BLaER1 treated with 17β-estradiol and CSF1 and Interleukin-3, amounts not matched to agents 10 nM and 100 nM (cell line): ENCODE data around the gene VPS35L.

Experiments used
- H3K27ac ChIP-seq, 11 experiments: shearing (Covaris generic); formaldehyde crosslinking; 2 replicates each; pipeline ENCODE4 v1.8.1; 2022
- H3K27me3 ChIP-seq, 11 experiments: shearing (Covaris generic); formaldehyde crosslinking; 2 replicates each; pipeline ENCODE4 v1.8.1; 2022
- H3K36me3 ChIP-seq, 11 experiments: shearing (Covaris generic); formaldehyde crosslinking; 2 replicates each; pipeline ENCODE4 v1.8.1; 2022
- H3K4me1 ChIP-seq, 10 experiments: shearing (Covaris generic); formaldehyde crosslinking; 2 replicates each; pipeline ENCODE4 v1.8.1; 2022
- H3K4me2 ChIP-seq, 11 experiments: shearing (Covaris generic); formaldehyde crosslinking; 2 replicates each; pipeline ENCODE4 v1.8.1; 2022
- H3K4me3 ChIP-seq, 10 experiments: shearing (Covaris generic); formaldehyde crosslinking; 2 replicates each; pipeline ENCODE4 v1.8.1; 2022
- H3K9ac ChIP-seq, 11 experiments: shearing (Covaris generic); formaldehyde crosslinking; 2 replicates each; pipeline ENCODE4 v1.8.1; 2022
- H3K9me3 ChIP-seq, 11 experiments: shearing (Covaris generic); formaldehyde crosslinking; replicated peaks in 1 of 11; 2 replicates each; pipeline ENCODE4 v1.8.1; 2022
- H4K20me1 ChIP-seq, 11 experiments: shearing (Covaris generic); formaldehyde crosslinking; 2 replicates each; pipeline ENCODE4 v1.8.1; 2022
- Cebpa-rat ChIP-seq, 11 experiments: shearing (Covaris generic); IDR thresholded peaks; 2 replicates each; pipeline ENCODE4 v1.8.1; 2022

VPS35L gene

GRCh38 chr16:19639986-19640421 is 84.5 kb downstream of the VPS35L start:
- Histone ChIP-seq H3K4me3 (no peak overlapping the region), H4K20me1 (no peaks in the 10 kb centered on the region), H3K27me3 (no peaks in the 10 kb centered on the region), H3K4me1 (peaks cover 0 to 17% (median 12%) of the 10 kb centered on the region in 10 experiments; a peak in 9 of 20 replicates), H3K9me3 (no peaks in the 10 kb centered on the region), H3K4me2 (peak overlapping the region in 6 of 11 experiments; percentile 22 to 53 (median 32); a peak in 10 of 22 replicates), H3K27ac (no peak overlapping the region), H3K9ac (no peak overlapping the region), H3K36me3 (peaks cover 0 to 80% (median 10%) of the 10 kb centered on the region in 11 experiments; a peak in 15 of 22 replicates)
- no peak for TF ChIP-seq Cebpa-rat (IDR thresholded peaks at IDR 0.05)

DNA sequence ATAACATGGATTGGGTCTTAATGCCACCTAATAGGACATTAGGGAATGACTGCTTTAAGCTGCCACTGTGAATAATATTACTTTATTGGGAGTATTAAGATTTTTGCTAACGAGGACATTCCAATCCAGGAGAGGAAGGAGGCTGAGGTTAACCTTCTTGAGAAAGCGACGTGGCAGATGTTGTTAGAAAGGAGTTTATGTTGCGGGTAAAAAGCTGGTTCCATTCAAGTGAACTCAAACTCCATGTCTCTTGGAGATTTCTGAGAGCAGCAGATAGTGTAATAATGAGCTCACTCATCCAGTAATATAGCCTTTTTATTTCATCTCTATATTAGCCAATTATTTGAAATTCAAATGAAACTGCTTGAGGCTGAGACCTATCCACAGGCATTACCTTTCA is 87.0 kb downstream of the VPS35L start:
- Histone ChIP-seq H3K4me1 (peaks cover 0 to 17% (median 12%) of the 10 kb centered on the region in 10 experiments; a peak in 9 of 20 replicates), H3K4me2 (no peak overlapping the region), H3K36me3 (peaks cover 0 to 78% (median 5%) of the 10 kb centered on the region in 11 experiments; a peak in 12 of 22 replicates), H3K4me3 (no peak overlapping the region), H3K27me3 (no peaks in the 10 kb centered on the region), H3K27ac (no peak overlapping the region), H3K9me3 (no peaks in the 10 kb centered on the region), H3K9ac (no peak overlapping the region), H4K20me1 (no peaks in the 10 kb centered on the region)
- TF ChIP-seq Cebpa-rat (IDR thresholded peaks at IDR 0.05), result no peak

- H3K9me3 ChIP-seq, result no peaks in the 10 kb centered on the region
- H4K20me1 ChIP-seq, result no peaks in the 10 kb centered on the region
- no peak overlapping the region for H3K4me3 ChIP-seq
- no peaks in the 10 kb centered on the region for H3K27me3 ChIP-seq
- peaks cover 0 to 77% (median 0%) of the 10 kb centered on the region in 11 experiments; a peak in 8 of 22 replicates for H3K36me3 ChIP-seq
- H3K27ac ChIP-seq, result no peak overlapping the region
- H3K4me2 ChIP-seq, result no peak overlapping the region
- H3K9ac ChIP-seq, result no peak overlapping the region
- peaks cover 0 to 10% (median 5%) of the 10 kb centered on the region in 10 experiments; a peak in 9 of 20 replicates for H3K4me1 ChIP-seq
- no peak for TF ChIP-seq Cebpa-rat (IDR thresholded peaks at IDR 0.05)
Measured at GRCh38 chr16:19644877-19645276, 89.4 kb downstream of the VPS35L start.

GRCh38 chr16:19645557-19645981 is 90.1 kb downstream of the VPS35L start:
- TF ChIP-seq Cebpa-rat (IDR thresholded peaks at IDR 0.05), result no peak
- Histone ChIP-seq H3K36me3 (peaks cover 0 to 79% (median 0%) of the 10 kb centered on the region in 11 experiments; a peak in 8 of 22 replicates), H3K4me3 (no peak overlapping the region), H3K27me3 (no peaks in the 10 kb centered on the region), H3K4me1 (peaks cover 0 to 3% (median 0%) of the 10 kb centered on the region in 10 experiments; a peak in 4 of 20 replicates), H3K9me3 (no peaks in the 10 kb centered on the region), H3K27ac (no peak overlapping the region), H4K20me1 (no peaks in the 10 kb centered on the region), H3K4me2 (no peak overlapping the region), H3K9ac (no peak overlapping the region)

GRCh38 chr16:19649980-19650379 is 94.5 kb downstream of the VPS35L start:
- Histone ChIP-seq H3K4me2 (no peak overlapping the region), H3K36me3 (peaks cover 0 to 92% (median 30%) of the 10 kb centered on the region in 11 experiments; a peak in 14 of 22 replicates), H4K20me1 (no peaks in the 10 kb centered on the region), H3K4me3 (no peak overlapping the region), H3K27ac (no peak overlapping the region), H3K9me3 (no peaks in the 10 kb centered on the region), H3K27me3 (no peaks in the 10 kb centered on the region), H3K9ac (no peak overlapping the region), H3K4me1 (no peaks in the 10 kb centered on the region)
- TF ChIP-seq Cebpa-rat (IDR thresholded peaks at IDR 0.05), result no peak

DNA sequence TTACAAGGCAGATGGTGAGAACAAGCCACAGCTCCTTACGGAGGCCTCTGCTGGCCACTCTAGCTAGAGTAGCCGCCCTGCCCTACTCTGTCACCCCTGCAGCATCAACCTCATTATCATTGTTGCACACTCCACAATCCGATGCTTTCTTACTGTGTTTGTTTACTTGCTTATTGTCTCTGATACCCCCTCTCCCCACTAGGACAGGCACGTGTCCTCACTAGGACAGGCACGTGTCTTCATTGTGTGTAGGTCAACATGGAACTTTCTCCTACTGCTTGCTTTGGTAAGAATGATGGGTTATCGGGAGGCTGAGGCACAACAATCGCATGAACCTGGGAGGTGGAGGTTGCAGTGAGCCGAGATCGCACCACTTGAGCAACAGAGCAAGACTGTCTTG is 98.6 kb downstream of the VPS35L start:
- peaks cover 0 to 77% (median 30%) of the 10 kb centered on the region in 11 experiments; a peak in 14 of 22 replicates for H3K36me3 ChIP-seq
- no peak overlapping the region for H3K27ac ChIP-seq
- no peak overlapping the region for H3K9ac ChIP-seq
- no peak for TF ChIP-seq Cebpa-rat (IDR thresholded peaks at IDR 0.05)
- no peaks in the 10 kb centered on the region for H3K4me1 ChIP-seq
- H3K27me3 ChIP-seq, result no peaks in the 10 kb centered on the region
- H3K4me2 ChIP-seq, result no peak overlapping the region
- H3K9me3 ChIP-seq, result no peaks in the 10 kb centered on the region
- no peak overlapping the region for H3K4me3 ChIP-seq
- H4K20me1 ChIP-seq, result no peaks in the 10 kb centered on the region

DNA sequence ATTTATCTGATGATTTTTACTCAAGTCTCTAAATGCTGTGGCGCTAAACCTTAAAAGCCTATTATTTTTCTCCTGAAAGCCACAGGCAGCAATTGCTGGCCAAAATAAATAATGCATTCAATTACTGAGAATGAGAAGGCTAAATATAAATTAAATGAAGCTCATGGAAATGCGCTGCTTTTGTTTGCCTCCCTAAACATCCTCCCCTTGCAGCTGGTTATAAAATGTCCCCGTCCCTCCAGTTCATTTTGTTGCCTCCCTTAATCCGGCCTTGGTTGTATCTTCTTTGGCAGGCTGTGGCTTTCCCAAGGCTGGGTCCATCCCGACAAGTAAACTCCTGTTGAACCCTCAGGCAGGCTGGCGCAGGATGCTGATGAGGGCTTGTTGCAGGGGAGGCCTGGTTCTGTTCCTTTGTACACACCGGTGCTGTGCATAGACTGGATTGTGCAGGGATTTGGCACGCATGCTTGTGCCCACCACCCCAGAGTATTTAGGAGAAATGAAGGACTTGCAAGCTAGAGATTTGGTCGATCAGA is 99.8 kb downstream of the VPS35L start:
- no peak for TF ChIP-seq Cebpa-rat (IDR thresholded peaks at IDR 0.05)
- Histone ChIP-seq H3K9ac (no peak overlapping the region), H3K4me2 (no peak overlapping the region), H3K4me1 (no peaks in the 10 kb centered on the region), H3K36me3 (peaks cover 0 to 65% (median 30%) of the 10 kb centered on the region in 11 experiments; a peak in 14 of 22 replicates), H3K27me3 (no peaks in the 10 kb centered on the region), H4K20me1 (no peaks in the 10 kb centered on the region), H3K4me3 (no peak overlapping the region), H3K27ac (no peak overlapping the region), H3K9me3 (no peaks in the 10 kb centered on the region)

DNA sequence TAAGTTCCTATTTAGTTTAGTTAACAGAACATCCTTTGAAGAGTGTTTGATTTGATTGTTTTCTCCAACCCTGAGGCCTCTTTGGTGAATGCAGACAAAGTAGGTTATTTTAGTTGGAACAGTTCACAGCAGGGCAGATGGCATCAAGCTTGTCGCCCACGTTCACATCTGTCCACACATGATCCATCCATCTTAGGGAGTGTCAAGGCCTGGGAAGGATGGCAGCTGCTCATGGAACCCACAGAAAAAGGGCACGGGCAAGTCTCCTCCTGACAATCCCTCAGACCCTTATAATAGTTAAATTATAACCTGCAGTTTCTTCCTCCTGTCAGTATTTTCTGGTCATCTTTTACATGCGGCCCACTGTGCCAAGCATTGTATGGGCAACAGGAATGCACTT is 102.3 kb downstream of the VPS35L start:
- Histone ChIP-seq H3K4me2 (no peak overlapping the region), H3K9ac (no peak overlapping the region), H3K36me3 (peaks cover 11 to 59% (median 28%) of the 10 kb centered on the region in 11 experiments), H4K20me1 (no peaks in the 10 kb centered on the region), H3K4me1 (no peaks in the 10 kb centered on the region), H3K9me3 (peaks cover 14 to 17% (median 16%) of the 10 kb centered on the region in 11 experiments), H3K27ac (no peak overlapping the region), H3K4me3 (no peak overlapping the region), H3K27me3 (no peaks in the 10 kb centered on the region)
- TF ChIP-seq Cebpa-rat (IDR thresholded peaks at IDR 0.05), result no peak

GRCh38 chr16:19659554-19659953 is 104.1 kb downstream of the VPS35L start:
- Histone ChIP-seq H3K36me3 (peaks cover 7 to 56% (median 18%) of the 10 kb centered on the region in 11 experiments; a peak in 21 of 22 replicates), H3K4me1 (no peaks in the 10 kb centered on the region), H3K27me3 (no peaks in the 10 kb centered on the region), H3K4me3 (no peak overlapping the region), H3K9ac (no peak overlapping the region), H4K20me1 (no peaks in the 10 kb centered on the region), H3K9me3 (peaks cover 15 to 28% (median 19%) of the 10 kb centered on the region in 11 experiments), H3K4me2 (no peak overlapping the region), H3K27ac (no peak overlapping the region)
- TF ChIP-seq Cebpa-rat (IDR thresholded peaks at IDR 0.05), result no peak

- no peaks in the 10 kb centered on the region for H3K27me3 ChIP-seq
- no peak overlapping the region for H3K4me3 ChIP-seq
- peaks cover 7 to 55% (median 18%) of the 10 kb centered on the region in 11 experiments; a peak in 21 of 22 replicates for H3K36me3 ChIP-seq
- H3K27ac ChIP-seq, result no peak overlapping the region
- H3K9ac ChIP-seq, result no peak overlapping the region
- TF ChIP-seq Cebpa-rat (IDR thresholded peaks at IDR 0.05), result no peak
- no peaks in the 10 kb centered on the region for H3K4me1 ChIP-seq
- H4K20me1 ChIP-seq, result no peaks in the 10 kb centered on the region
- peaks cover 15 to 37% (median 23%) of the 10 kb centered on the region in 11 experiments for H3K9me3 ChIP-seq
- H3K4me2 ChIP-seq, result no peak overlapping the region
Measured at GRCh38 chr16:19660432-19660831, 104.9 kb downstream of the VPS35L start.
